Amniotic stem cell (primary cell): ENCODE results near the gene CDC14A.
"Not testable (repeated sequence)": the region's sequence is repeated elsewhere in the genome, so short reads cannot be mapped to it uniquely, and the experiment has no call there.

Experiments used
- DNase-seq: peaks from one replicate; lab custom pipeline; 2025; lab: John Stamatoyannopoulos, UW

CDC14A gene

DNA sequence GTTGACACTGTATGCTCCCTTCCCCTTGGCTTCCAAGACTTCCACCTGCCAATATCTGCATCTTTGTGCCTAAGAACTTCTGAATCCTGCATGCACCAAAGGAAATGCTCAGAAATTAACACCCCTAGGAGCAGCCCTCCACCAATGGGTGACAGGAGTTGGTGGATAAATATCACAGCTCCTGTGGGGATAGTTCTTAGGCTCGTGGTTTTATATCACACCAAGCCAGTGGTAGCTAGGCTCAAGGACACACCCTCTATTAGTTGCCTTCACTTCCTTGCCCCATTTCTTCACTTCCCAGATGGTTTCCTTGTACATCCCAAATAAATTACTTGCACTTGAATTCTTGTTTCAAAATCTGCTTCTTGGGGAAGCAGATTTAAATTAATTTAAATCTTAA is 16.9 kb upstream of the CDC14A start:
- DNase-seq = no peak

DNA sequence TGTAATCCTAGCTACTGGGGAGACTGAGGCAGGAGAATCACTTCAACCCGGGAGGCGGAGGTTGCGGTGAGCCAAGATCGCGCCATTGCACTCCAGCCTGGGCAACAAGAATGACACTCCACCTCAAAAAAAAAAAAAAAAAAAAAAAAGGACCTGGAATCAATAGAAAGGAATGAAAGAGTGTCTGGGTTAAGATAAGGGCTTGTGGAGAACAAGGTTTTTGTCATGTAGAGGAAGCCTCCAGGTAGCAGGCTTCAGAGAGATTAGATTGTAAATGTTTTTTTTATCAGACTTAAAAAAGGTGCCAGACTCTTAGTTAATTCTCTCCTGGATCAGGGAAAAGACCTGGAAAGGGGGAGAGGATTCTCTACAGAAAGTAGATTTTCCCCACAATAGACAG is 14.4 kb upstream of the CDC14A start:
- DNase-seq = not testable (repeated sequence)

DNA sequence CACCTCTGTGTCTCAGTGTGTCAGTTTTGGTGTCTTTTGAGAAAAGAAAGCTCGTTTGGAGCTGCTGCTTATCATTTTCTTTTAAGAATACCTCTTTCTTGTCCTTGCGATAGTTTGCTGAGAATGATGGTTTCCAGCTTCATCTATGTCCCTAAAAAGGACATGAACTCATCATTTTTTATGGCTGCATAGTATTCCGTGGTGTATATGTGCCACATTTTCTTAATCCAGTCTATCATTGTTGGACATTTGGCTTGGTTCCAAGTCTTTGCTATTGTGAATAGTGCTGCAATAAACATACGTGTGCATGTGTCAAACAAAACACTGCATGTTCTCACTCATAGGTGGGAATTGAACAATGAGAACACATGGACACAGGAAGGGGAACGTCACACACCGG is 12.6 kb upstream of the CDC14A start:
- DNase-seq = not testable (repeated sequence)

DNA sequence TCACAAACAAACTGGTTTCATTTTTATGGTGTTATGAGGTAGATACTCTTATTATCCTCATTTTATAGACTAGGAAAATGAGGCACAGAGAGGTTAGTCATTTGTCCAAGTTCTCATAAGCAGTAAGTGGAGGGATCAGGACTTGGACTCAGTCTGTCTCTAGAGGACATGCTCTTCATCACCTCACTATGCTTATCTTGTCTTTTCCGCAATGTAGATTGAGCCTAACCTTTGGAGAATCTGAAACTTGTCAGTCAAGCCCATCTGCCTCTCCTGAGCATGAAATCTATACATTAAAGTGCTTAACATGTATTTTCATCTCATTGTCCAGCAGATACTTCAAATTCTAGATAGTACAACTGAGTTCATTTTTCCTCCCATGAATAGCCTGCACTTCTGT is 11.8 kb upstream of the CDC14A start:
- DNase-seq = no peak

DNA sequence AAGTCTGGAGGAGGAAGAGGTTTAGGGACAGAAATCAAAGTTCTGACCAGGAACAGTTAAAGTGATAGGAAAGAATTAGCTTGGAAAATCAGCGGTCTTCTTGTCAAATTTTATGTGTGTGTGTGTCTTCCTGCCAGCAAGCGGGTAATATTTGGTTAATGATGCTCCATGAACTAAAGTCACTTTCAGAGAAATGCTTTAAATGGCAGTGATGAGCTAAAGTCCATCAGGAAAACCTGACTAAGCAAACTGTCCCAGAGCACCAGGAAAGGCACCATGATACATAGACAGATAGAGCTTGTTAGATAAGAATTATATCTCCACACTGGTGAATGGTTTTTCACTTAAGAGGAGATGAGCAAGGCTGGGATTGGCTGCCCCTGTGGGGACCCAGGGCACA is 10.0 kb upstream of the CDC14A start:
- DNase-seq = no peak

DNA sequence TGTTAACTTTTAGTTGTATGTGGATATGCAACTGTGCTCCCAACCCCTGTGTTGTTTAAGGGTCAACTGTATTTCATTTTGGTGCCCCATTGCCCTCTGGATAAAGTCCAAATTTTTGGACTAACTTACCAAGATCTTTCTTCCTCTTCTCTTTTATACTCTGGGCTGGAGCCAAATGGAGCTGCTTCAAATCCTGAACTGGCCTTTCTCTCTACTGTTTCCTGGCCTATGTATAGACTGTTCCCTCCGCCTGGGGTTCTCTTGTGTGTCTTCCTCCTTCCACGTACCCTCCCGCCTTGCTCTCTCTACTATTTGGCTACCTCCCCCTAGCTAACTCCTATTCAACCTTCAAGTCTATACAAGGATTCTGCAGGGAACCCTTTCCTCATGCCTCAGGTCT is 8.4 kb upstream of the CDC14A start:
- DNase-seq = no peak

DNA sequence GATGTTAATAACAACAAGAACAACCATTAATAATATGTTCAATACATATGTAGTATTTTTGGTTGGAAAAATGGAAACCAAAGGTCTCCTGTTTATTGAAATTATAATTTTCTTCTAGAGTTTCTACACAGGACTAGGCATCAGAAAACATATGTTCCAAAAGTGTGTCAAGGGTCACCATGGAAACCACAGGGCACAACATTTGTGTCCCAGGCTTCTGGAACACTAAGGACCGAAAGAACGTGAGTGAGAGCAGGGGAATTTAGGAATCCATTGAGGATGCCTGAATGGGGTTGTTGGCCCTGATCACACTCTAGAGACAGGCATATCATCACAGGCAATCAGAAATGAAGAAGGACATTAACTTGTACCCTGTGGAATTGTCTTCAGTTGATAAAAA is 7.5 kb upstream of the CDC14A start:
- DNase-seq = no peak

DNA sequence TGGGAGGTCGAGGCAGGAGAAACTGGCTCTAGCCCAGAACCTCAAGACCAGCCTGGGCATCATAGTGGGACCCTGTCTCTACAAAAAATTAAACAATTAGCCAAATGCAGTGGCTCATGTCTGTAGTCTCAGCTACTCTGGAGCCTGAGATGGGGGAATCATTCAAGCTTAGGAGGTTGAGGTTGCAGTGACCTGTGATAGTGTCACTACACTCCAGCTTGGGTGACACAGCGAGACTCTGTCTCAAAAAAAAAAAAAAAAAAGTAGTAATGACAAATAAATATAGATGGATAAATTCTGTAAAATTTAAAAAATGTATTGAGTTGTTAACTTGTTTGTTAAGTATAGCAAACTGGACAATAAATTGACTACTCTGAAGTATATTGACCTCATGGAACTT is 5.9 kb upstream of the CDC14A start:
- DNase-seq = no peak

DNA sequence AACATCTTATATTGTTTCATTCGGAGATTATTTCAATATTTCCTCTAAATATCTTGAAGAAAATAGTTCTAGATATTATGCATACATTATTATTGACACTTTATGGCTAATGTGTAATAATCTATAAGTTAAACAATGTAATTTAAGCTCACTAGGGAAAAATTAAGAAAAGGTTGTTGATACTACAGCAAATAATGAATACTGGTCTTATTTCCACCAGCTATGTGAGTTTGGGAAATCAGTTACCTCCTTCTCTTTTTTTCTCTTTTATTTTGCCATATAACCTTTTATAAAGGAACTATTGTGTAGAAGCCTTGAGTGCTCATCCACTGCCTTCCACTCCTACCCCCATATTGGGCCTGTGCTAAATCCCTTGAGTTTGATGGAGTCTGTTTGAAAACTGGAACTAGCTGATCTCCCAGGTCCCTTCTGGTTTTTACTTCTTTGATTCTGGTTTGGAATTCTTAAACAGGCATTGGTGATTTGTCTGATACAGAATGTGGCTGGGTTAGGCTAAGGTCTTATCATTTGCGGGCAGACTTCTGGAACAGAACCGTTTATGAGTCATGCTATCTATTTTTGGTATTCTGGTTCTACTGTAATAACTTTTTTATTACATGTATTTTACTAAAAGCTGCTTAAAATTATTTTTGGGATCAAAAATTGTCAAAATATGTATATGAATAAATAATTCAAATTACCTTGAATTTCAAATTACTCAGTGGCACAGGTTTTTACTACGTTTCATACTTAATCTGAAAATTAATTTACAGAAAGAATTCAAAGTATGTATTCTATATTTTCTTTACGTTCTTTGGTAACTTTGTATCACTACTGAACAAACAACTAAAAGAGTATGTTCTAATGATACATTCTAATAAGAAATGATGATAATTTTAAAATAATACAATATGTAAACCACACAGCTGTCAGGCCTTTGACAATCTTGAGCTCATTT is 5.0 kb upstream of the CDC14A start:
- DNase-seq = no peak

DNA sequence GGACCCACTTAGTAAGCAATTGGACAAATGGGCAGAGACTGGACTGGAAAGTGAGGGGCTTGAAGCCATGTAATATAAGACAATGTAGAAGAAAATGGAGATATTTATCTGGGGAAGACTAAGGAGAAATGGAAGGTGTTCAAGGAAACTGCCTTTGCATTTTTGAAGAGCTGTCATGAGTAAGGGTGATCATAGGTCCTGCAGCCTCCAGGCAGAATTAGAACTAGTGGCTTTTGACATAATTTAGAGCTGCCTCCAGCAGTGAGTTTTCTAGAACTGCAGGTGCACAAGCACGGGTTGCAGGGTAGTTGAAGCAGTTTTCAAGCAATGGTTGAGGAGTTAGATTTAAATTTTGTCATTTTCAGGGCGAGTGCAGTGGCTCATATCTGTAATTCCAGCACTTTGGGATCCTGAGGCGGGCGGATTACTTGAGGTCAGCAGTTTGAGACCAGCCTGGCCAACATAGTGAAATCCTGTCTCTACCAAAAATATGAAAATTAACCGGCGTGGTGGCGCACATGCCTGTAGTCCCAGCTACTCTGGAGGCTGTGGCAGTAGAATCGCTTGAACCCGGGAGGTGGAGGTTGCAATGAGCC is 3.7 kb upstream of the CDC14A start:
- DNase-seq = no peak

DNA sequence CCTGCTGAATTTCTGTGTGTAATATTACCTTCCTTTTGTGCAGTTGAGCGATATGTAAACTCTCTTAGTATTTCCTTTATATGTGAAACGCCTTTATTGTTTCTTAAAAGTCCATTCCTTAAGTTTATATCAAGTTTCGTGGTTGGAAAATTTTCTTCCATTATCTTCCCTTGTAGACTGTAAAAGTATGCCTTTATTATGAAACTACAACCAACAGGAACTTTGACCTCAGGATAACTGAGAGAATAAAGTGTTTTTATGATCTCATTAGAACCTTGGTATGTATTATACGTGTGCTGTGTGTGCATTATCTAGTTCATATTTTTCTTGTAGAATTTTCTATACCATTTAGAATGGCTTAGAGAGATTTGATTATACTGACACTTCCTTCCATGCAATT is 3.1 kb upstream of the CDC14A start:
- DNase-seq = no peak

DNA sequence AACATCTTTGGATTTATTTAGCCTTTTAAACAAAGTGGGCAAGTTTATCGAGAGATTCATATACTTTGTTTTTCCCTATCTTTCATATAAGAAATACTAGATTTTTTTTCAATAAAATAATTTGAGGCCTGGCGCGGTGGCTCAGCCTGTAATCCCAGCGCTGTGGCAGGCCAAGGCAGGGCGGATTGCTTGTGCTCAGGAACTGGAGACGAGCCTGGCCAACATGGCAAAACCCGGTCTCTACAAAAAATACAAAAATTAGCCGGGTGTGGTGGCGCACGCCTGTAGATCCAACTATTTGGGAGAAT is 1.6 kb upstream of the CDC14A start:
- no peak for DNase-seq

DNA sequence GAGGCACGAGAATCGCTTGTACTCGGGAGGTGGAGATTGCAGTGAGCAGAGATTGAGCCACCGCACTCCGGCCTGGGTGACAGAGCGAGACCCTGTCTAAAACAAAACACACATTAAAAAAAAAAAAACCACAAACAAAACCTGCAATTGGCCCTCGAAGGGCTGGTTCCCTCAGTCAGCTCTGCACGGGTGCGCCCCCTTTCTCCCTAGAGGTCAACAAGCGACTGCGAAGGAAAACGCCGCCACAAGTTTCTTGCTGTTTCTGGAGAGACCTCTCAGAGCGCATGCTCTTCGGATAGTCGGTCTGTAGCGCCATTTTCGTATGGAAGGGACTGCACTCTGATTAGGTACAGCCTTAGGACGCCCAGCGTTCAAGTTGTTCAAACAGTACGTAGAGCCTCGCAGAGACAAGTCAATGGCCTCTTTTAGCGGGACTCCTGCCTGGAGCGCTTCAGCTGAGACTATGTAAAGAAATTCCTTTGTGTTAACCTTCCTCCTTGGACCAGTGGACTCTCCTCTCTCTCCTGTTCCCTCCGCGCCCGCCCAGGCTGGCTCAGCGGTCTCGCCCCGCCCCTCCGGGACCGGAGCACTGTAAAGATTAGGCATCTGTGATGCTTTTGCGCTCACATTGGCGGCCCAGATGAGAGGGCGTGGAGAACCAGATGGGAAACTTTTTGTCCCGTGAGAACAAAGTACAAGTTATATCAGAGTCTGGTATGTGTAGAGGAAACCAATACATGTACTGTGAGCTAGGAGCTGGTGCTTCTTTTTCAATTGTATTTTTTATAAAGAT is 1.0 kb upstream of the CDC14A start:
- DNase-seq = peak; percentile 74

DNA sequence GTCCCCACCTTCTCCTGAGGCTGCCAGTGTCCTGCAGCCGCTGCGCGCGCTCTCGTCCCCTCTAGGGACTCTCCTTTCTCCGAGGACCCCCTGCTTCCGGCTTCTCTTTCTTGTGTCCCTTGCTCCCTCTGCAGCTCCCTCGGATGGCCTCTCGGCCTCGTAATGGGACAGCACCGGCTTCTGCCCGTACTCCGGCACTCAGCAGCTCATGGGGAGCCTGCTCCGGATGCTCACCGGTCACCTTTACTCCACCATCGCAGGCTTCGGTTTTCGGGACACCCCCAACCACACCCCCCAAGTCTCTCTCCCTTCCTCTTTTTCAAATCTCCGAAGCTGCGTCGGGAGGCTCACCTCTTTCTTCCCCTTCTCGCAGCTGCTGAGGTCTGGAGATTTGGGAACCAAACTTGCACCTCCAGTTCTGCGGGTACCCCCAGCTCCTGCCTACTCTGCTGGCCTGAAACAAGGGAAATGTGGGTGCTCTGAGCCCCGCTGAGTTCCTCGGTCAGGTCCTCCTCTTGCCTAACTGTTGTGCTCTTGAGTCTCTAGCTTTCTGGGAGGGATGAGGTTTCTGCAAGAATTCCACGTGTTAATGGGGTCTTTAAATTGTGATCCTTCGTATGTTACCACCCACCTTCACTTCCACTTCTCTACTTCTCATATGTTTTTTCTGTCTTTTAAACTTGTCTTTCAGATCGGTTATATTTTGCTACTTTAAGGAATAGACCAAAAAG is 930 bp downstream of the CDC14A start:
- no peak for DNase-seq

DNA sequence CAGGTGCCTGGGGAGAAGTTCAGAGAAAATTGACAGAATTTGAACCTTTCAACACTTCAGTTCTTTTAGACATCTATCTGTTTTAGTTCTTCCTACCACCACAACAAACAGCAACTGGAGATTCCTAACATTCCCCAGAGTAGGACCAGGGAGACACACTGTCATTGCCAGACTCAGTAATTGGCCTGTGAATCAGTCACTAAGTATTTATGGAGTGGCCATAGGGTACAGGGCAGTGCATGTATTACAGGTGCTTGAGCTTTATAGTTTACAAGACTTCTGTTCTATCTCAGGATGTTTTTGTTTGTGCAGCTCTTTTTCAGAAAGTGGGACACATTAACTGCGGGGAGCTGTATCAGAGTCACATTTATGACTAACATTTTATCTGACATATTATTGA is 1.7 kb downstream of the CDC14A start:
- no peak for DNase-seq

DNA sequence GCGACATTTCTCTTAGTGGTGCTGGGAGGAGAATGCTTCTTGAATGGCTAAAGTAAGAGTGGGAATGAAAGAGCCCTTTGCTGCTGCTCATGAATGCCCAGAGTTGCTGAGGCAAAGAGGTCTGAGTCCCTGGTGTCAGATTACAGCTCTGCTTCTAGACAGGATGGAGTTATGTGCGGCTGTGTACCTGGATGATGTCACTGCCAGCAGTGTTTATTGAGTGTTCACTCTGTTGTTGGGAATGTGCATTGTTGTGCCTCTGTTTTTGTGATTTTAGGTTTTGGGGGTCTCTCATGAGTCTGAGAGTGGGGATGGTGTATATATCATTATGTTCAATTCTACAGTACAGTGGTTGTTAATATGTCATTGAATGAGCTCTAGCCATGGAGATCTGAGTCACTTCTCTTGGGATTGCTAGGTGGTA is 2.7 kb downstream of the CDC14A start:
- DNase-seq = no peak

DNA sequence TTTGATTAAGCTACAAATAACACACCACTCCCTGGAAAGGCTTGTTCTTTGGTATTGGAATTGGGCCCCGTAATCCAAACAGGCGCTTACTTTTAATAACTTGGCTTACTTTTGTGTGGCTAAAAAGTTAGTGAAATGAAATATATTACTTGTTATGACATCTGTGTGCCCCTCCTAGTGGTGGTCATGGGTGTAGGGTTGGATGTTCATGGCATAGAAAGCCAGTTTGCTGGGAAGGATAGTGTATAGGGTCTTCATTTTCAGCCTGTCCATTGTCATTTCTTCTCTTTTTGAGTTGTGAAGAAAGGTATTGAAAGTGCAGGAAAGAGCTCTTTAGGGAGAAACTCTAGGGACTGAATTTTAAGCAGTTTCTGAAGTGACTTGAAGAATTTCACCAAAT is 5.9 kb downstream of the CDC14A start:
- DNase-seq = no peak

DNA sequence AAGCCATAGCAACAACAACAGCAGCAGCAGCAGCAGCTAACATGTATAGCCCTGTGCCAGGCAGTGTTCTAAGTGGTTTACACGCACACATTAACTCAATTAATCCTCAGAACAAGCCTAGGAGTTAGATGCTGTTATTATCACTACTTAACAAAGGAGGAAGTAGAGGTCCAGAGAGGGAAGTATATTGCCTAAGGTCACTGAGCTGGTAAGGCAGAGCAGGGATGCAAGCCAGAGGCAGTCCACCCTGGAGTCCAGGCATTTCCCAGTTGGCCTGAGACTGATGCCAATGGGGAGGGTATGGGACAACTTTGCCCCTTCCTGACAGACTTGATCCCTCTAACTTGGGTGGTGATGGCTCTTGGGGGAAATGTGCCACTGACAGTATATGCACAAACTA is 6.8 kb downstream of the CDC14A start:
- no peak for DNase-seq

DNA sequence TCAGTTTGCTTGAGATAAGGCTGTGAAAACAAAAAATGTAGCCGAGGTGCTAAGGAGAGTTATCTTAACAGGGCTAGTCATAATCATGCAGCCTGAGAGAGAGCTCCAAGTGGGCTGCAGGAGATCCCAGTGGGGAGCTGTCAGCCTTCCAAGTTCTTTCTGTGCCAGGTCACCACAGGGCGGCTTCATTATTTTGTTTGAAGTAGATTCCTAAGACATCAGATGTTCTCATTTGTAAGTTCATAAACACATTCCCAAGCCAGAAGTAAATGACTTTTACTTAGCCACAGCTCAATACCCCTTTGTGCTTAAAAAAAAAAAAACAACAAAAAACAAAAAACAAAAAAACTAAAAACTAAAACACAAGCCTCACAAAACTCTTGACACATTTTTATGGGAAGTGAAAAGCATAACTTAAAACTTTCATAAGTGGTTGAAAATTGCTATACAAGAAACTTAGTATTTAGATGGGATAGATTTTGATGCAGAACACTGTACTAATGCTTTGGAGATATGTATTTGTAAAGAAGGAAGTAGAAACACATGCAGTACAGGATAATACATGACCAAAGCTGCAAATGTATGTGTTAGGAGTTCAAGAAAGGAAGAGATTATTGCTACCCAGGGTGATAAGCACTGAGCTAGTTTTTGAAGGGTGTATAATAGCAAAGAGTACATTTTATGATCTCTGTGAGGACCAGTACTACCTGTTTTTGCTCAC is 8.6 kb downstream of the CDC14A start:
- DNase-seq = no peak

DNA sequence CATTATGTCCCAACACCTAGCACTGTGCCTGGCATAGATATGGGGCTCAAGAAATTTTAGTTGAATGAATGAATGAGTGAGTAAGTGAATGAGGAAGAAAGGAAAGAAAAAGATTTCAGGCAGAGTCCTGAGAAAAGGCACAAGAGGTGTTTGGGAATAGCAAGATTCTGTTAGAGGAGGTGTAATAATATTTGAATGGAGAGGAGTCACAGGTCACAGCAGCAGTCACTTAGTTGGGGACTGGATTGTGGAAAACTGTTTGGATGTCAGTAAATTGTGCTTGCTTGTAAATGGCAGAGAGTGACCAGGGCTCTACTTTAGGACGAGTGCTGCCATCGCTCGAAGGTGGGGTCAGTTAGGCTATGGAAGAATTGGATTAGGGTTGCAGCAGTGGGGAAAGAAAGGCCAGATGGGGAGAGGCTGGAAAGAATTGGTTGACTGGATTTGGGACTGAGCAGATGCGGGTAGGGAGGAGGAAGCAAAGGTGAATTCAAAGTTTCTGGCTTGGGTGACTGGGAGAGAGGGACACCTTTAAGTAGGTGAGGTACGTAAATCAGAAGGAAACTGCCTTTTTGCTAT is 9.3 kb downstream of the CDC14A start:
- DNase-seq = no peak

DNA sequence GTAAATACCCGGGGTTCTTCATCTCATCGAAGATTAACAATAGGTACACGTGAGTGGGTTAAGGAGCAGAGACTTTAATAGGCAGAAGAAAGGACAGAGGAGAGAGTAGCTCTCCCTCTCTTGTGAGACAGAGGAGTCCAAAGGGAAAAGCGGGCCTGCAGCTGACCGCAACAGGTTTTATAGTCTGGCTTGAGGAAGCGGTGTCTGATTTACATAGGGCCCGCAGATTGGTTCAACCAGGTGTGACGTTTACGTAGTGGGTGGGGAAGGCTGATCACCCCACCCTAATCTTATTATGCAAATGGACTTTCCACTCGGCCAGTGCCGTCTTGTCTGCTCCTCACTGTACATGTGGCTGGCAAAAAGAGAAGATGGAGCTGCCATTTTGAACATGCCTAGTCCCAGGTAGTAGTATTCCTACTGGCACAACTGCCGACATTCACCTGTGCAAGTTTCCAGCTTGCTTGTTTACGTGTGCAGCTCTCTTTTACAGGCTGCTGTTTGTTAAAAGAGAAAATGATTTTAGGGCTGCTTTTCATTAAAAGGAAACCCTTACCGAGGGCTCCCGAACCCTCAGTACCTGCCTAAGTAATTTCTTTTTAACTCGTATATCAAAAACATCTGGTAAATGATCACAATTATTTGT is 10.6 kb downstream of the CDC14A start:
- DNase-seq = no peak
